Neutrophil (primary cell): ENCODE data around the gene PALM.
"Not testable (repeated sequence)": the region's sequence is repeated elsewhere in the genome, so short reads cannot be mapped to it uniquely, and the experiment has no call there.

Experiments
- H3K27ac ChIP-seq: fragments of 200-600 bp; sonication (generic); 2 replicates; pipeline ENCODE4 v1.5.1; 2016; ENCODE audit warnings: mild to moderate bottlenecking, moderate library complexity
- H3K27me3 ChIP-seq: fragments of 200-600 bp; sonication (generic); 2 replicates; pipeline ENCODE4 v1.6.0; 2016; ENCODE audit warnings: mild to moderate bottlenecking
- H3K36me3 ChIP-seq: fragments of 200-600 bp; sonication (generic); 2 replicates; pipeline ENCODE4 v1.5.1; 2017
- H3K4me1 ChIP-seq, 2 experiments: fragments of 200-600 bp in 1 of 2; sonication (generic) in 1 of 2; 1 replicate in 1 of 2; 2 replicates in 1 of 2; pipeline versions ENCODE4 v1.5.1 to v1.6.1; 2013 to 2016; ENCODE audit warnings: low read depth in 1 of 2, low read length in 1 of 2, mild to moderate bottlenecking in 1 of 2, moderate library complexity in 1 of 2; ENCODE audit not compliant: control insufficient read depth in 1 of 2, insufficient read depth in 1 of 2
- H3K4me3 ChIP-seq, 2 experiments: fragments of 200-600 bp in 1 of 2; sonication (generic) in 1 of 2; 1 replicate in 1 of 2; 2 replicates in 1 of 2; pipeline ENCODE4 v1.5.1; 2013 to 2016; ENCODE audit warnings: low read depth in 1 of 2, low read length in 1 of 2, mild to moderate bottlenecking in 1 of 2, moderate library complexity in 1 of 2
- H3K9me3 ChIP-seq: fragments of 200-600 bp; sonication (generic); 2 replicates; pipeline ENCODE4 v1.5.1; 2016
- CTCF ChIP-seq: fragments of 200-600 bp; sonication (generic); IDR thresholded peaks from 2 replicates; pipeline ENCODE4 v1.5.1; 2016; ENCODE audit warnings: antibody characterized with exemption

Gene PALM

DNA sequence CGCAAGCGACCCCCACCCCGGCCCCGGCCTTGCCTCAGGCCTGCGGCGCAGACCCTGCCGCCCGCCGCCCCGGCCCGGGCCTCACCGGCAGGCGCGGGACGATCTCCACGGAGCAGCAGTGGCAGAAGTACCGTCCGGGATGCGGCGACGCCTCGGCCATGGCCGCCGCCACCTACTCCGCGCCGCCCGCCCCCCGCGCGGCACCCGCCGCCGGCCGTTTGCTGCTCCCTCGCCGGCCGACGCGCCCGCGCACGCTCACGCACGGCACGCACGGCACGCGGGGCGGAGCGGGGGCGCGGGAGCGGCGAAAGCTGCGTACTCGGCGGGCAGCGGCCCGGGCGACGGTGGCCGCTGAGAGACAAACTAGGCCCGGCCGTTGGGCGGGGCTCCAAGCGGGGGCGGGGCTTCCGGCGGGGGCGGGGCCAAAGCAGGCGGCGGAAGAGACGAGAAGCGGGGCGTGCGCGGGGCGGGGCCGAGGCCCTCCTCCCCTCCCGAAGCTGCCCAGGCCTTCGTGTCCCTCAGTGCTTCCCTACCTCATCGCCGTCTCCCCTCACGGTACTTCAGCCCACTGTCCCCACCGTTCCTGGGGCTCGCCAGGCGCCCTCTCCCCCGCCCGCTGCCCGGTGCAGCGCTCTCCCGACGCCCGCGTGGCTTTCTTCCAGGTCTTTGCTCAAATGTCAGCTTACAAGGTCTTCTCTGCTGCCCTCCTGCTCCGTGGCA lies 45.6 kb upstream of the PALM start, which contains the start of gene RNF126:
RNF126 (minus strand) TSS at position 253 of the 720 bp plus-strand sequence; CDS start at position 160, 93 bp downstream.
- H3K4me3 ChIP-seq, result peak within 1 kb of the TSS; percentile 76 to 81
- peaks cover 72 to 75% of the 10 kb centered on the region in 2 experiments for H3K4me1 ChIP-seq
- H3K36me3 ChIP-seq, result peaks cover 8% of the 10 kb centered on the region
- H3K27me3 ChIP-seq, result no peaks in the 10 kb centered on the region
- no peaks in the 10 kb centered on the region for H3K9me3 ChIP-seq
- H3K27ac ChIP-seq, result peak within 1 kb of the TSS; percentile 92
- TF ChIP-seq CTCF, result peak; percentile 25

GRCh38 chr19:663682-664117 lies 45.0 kb upstream of the PALM start:
- Histone ChIP-seq H3K4me3 (peak overlapping the region; percentile 69 to 76), H3K36me3 (peaks cover 3% of the 10 kb centered on the region), H3K27me3 (no peaks in the 10 kb centered on the region), H3K9me3 (no peaks in the 10 kb centered on the region), H3K27ac (peak overlapping the region; percentile 92), H3K4me1 (peaks cover 76 to 81% of the 10 kb centered on the region in 2 experiments)
- no peak for TF ChIP-seq CTCF

- peak; percentile 94 for TF ChIP-seq CTCF
- Histone ChIP-seq H3K4me1 (peaks cover 78 to 84% of the 10 kb centered on the region in 2 experiments), H3K27ac (peak overlapping the region; percentile 71), H3K9me3 (no peaks in the 10 kb centered on the region), H3K4me3 (peak overlapping the region; percentile 63 to 64), H3K36me3 (no peaks in the 10 kb centered on the region), H3K27me3 (no peaks in the 10 kb centered on the region)
Measured at GRCh38 chr19:664913-665443, 43.8 kb upstream of the PALM start.

DNA sequence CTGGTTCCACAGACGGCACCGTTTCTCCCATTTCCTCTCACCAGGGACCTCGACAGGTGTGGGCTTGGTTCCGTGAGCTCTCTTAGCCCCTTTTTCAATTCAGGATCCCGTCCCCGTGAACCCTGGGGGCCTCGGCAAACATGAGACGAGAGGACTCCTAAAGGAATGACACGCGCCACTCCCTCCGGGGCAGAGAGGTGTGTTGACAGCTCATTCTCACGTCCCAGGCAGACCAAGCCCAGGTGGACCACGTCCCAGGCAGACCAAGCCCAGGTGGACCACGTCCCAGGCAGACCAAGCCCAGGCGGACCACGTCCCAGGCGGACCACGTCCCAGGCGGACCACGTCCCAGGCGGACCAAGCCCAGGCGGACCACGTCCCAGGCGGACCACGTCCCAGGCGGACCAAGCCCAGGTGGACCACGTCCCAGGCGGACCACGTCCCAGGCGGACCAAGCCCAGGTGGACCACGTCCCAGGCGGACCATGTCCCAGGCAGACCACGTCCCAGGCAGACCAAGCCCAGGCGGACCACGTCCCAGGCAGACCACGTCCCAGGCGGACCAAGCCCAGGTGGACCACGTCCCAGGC lies 41.7 kb upstream of the PALM start:
- Histone ChIP-seq H3K4me3 (peak overlapping the region in 1 of 2 experiments; percentile 17), H3K27ac (peak overlapping the region; percentile 73), H3K4me1 (peaks cover 72 to 77% of the 10 kb centered on the region in 2 experiments)
- H3K36me3 ChIP-seq, H3K27me3 ChIP-seq, H3K9me3 ChIP-seq: not testable (repeated sequence)

GRCh38 chr19:668675-669434 lies 39.9 kb upstream of the PALM start:
- H3K27ac ChIP-seq, result peak overlapping the region; percentile 45
- H3K4me3 ChIP-seq, H3K27me3 ChIP-seq, H3K36me3 ChIP-seq, H3K9me3 ChIP-seq: not testable (repeated sequence)
- peaks cover 70 to 71% of the 10 kb centered on the region in 2 experiments for H3K4me1 ChIP-seq

DNA sequence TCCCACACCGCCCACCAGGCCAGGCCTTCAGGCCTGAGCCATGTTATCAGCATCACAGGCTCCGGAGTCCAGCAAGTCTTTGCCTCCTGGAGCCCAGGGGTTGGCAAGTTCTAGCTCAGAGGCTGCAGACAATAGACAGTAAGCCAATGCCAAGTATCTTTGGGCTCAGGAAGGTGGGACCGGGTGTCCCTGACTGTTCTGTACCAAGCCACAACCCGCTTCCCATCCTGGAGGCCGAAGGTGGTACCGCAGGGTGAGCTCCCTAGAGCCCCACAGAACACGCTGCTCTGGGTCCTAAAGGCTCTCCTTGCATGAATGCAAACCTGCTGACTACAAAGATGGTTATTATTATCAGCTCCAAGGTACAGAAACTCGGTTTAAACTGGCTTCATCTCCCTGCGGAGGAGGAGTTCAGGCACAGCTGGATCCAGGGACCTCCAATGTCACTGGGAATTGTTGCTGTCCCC lies 38.1 kb upstream of the PALM start:
- H3K4me3 ChIP-seq, result no peak overlapping the region
- peak overlapping the region; percentile 35 for H3K27ac ChIP-seq
- H3K9me3 ChIP-seq, result no peaks in the 10 kb centered on the region
- H3K4me1 ChIP-seq, result peaks cover 60 to 65% of the 10 kb centered on the region in 2 experiments
- H3K36me3 ChIP-seq, result no peaks in the 10 kb centered on the region
- peaks cover 5% of the 10 kb centered on the region for H3K27me3 ChIP-seq
- no peak for TF ChIP-seq CTCF
